RWPE1 (cell line): ENCODE results near the gene ARMC6.

Source experiments
- CTCF ChIA-PET: fragments of 350-600 bp; sonication (Branson Sonifier 250); formaldehyde crosslinking; extraction: SDS; loops from one replicate; lab custom pipeline; 2021; lab: Yijun Ruan, JAX
- POLR2A ChIA-PET: fragments of 400-600 bp; formaldehyde crosslinking; extraction: SDS; loops from one replicate; lab custom pipeline; 2020; ENCODE audit warnings: antibody characterized with exemption; ENCODE audit not compliant: low non-redundant PET; lab: Yijun Ruan, JAX
- DNase-seq: peaks from one replicate; pipeline ENCODE4 v3.0.0; 2012; ENCODE audit warnings: low spot score
- H3K27ac ChIP-seq: fragments of 450-650 bp; 2 replicates; pipeline ENCODE4 v1.5.1; 2017
- CTCF ChIP-seq: fragments of 450-650 bp; conservative IDR thresholded peaks from 2 replicates; pipeline ENCODE4 v1.5.1; 2017; ENCODE audit warnings: low read depth, mild to moderate bottlenecking

The ARMC6 gene

DNA sequence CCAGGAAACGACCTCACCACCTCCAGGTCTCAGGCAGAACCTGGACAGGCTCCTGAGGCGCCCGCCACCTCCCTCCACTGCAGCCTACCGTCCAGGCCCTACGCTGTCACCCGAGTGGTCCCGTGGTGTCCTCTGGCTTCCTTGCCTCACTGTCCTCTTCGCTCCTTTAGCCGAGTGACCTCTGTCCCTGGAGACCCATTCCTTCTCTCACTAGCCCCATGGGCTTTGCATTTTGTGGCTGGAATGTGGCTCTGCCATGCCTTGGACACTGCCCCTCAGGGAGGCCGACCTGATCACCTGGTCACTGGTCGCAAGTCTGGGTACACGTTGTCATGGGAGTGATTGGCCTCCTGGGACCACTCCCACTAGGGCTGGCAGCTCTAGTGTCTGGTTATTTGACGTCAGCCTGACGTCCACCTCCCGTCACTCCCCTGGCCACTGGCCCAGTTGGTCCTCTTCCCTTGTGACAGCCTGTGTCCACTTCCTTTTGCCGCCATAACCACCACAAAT is 48.3 kb downstream of the ARMC6 start:
- POLR2A ChIA-PET = no interaction called here
- CTCF ChIA-PET = no interaction called here
- no peak for TF ChIP-seq CTCF
- no peak overlapping the region for H3K27ac ChIP-seq
- no peak for DNase-seq

DNA sequence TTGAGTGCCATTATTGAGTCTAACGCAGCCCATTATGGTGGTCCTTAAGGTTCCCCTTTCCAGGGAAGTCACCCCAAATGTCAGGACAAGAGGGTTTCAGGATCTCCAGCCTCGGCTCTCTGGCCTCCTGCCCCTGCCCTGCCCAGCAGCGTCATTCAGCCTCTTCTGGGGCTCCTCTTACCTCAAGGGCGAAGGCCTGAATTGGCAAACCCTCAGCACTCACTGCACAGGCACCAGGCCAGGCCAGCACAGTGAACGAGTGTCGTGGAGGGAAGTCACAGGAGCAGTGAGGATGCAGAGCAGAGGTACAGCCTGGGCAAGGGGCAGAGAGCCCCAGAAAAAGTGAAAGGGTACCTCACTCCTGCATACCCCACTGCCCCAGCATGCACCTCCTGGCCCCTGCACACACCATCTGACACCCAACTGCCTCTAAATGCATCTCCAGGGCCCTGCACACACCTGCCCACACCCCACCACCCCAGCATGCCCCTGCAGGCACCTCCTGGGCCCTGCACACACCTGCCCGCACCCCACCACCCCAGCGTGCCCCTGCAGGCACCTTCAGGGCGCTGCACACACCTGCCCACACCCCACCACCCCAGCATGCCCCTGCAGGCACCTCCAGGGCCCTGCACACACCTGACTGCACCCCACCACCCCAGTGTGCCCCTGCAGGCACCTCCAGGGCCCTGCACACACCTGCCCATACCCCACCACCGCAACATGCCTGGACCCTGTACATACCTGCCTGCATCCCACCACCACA is 50.2 kb downstream of the ARMC6 start:
- no peak for DNase-seq
- H3K27ac ChIP-seq = no peak overlapping the region
- ChIA-PET POLR2A (no interaction called here), CTCF (no interaction called here)
- TF ChIP-seq CTCF = no peak

GRCh38 chr19:19087676-19088075 is 54.3 kb downstream of the ARMC6 start:
- POLR2A ChIA-PET = no interaction called here
- DNase-seq = no peak
- H3K27ac ChIP-seq = no peak overlapping the region
- TF ChIP-seq CTCF = no peak
- CTCF ChIA-PET = no interaction called here

DNA sequence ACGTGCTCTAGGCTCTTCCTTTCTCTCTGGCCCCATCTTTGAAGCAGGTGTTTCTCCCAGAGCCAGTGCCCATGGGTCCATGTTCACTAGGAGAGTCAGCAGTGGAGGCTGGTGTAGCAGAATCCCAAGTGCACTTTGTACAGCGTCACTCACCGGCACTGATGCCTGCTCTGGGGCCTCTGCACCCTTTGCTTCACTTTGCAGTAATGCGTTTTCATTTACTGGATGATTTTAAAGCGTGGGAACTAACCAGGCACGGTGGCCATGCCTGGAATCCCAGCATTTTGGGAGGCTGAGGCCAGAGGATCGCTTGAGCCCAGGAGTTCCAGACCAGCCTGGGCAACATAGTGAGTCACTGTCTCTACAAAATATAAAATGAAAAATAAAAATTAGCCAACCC is 61.1 kb downstream of the ARMC6 start:
- DNase-seq = no peak
- TF ChIP-seq CTCF = no peak
- H3K27ac ChIP-seq = no peak overlapping the region
- CTCF ChIA-PET = no interaction called here
- POLR2A ChIA-PET = interaction anchor here (0.6 kb wide), 1 partner anchor 62 kb away, joined by 4 read pairs; the partner anchor contains the start of gene SUGP2

GRCh38 chr19:19095691-19096090 is 62.3 kb downstream of the ARMC6 start:
- TF ChIP-seq CTCF = no peak
- CTCF ChIA-PET = no interaction called here
- H3K27ac ChIP-seq = no peak overlapping the region
- POLR2A ChIA-PET = no interaction called here
- DNase-seq = no peak

GRCh38 chr19:19096641-19097627 is 63.5 kb downstream of the ARMC6 start:
- TF ChIP-seq CTCF = no peak
- ChIA-PET POLR2A (interaction anchor here (0.6 kb wide), 1 partner anchor 30 kb away, joined by 3 read pairs; no protein-coding TSS in a partner anchor), CTCF (no interaction called here)
- DNase-seq = no peak
- no peak overlapping the region for H3K27ac ChIP-seq
